Endothelial cell of umbilical vein (primary cell): ENCODE data around the gene C2orf69.

ENCODE experiments used
- EZH2 ChIP-seq: IDR thresholded peaks from 2 replicates; pipeline ENCODE4 v1.6.1; 2012; ENCODE audit warnings: borderline replicate concordance, low read depth, mild to moderate bottlenecking, moderate library complexity, low read length, inconsistent platforms; ENCODE audit not compliant: severe bottlenecking
- JUN ChIP-seq: IDR thresholded peaks from 2 replicates; pipeline ENCODE4 v1.6.1; 2011; ENCODE audit warnings: borderline replicate concordance, low read depth; ENCODE audit not compliant: insufficient read length, insufficient read depth
- TF ChIP-seq, protein P1 (sequence below): IDR thresholded peaks from 2 replicates; pipeline ENCODE4 v1.6.1; 2011; ENCODE audit not compliant: insufficient read depth, insufficient read length

DNA sequence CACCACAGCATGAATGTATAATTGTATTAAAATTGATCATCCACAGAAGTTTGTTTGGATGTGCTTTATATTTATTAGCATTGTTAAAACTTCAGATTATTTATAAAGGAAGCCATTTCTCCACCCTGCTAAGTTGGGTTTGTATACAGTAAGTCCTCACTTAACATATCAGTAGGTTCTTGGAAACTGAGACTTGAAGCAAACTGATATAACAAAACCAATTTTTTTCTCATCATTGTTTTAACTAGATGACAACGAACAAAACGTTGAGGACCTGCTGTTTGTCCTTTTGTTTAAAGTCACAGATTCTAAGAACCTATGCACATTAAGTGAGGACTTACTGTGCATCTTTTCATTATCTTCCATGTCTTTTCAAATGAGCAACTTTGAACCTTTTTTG, 17.1 kb downstream of the C2orf69 start:
- TF ChIP-seq, protein P1, sequence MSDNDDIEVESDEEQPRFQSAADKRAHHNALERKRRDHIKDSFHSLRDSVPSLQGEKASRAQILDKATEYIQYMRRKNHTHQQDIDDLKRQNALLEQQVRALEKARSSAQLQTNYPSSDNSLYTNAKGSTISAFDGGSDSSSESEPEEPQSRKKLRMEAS: no peak
- TF ChIP-seq EZH2 (no peak), JUN (no peak)
